Measurements from ENCODE around the gene KCTD6.

- TF ChIP-seq TAF1 (IDR thresholded peaks at IDR 0.05; ENCODE audit: borderline replicate concordance, low read depth, low read length): no peak
- TF ChIP-seq POLR2AphosphoS5 (IDR thresholded peaks at IDR 0.05; ENCODE audit: low read depth, low read length): no peak
- TF ChIP-seq POLR2A (IDR thresholded peaks at IDR 0.05; ENCODE audit: low read depth, low read length): no peak
Observed at GRCh38 chr3:58514405-58514804, 22.5 kb downstream of the KCTD6 start.

Data from GM12892 (cell line).